GM13976 (cell line): ENCODE measurements around the gene GRID1.

ENCODE experiments used
- DNase-seq: peaks from one replicate; pipeline ENCODE4 v3.0.0; 2012; ENCODE audit warnings: low spot score
- CTCF ChIP-seq: IDR thresholded peaks from 2 replicates; pipeline ENCODE4 v1.5.1; 2012; ENCODE audit warnings: borderline replicate concordance, mild to moderate bottlenecking; ENCODE audit not compliant: insufficient read depth; ENCODE audit errors: extremely low read depth, missing control alignments, control extremely low read depth
- in situ Hi-C: fragments of 300-500 bp; cut with MboI; formaldehyde crosslinking; loops from one replicate; pipeline ENCODE4 v1.12.0; 2022; ENCODE audit warnings: low sequenced_read_pairs, mixed read lengths, inconsistent platforms; ENCODE audit not compliant: unreplicated experiment

Gene GRID1

GRCh38 chr10:86348321-86349210 is 18.0 kb downstream of the GRID1 start:
- in situ Hi-C loops: no loop called here
- no peak for DNase-seq
- TF ChIP-seq CTCF: no peak

DNA sequence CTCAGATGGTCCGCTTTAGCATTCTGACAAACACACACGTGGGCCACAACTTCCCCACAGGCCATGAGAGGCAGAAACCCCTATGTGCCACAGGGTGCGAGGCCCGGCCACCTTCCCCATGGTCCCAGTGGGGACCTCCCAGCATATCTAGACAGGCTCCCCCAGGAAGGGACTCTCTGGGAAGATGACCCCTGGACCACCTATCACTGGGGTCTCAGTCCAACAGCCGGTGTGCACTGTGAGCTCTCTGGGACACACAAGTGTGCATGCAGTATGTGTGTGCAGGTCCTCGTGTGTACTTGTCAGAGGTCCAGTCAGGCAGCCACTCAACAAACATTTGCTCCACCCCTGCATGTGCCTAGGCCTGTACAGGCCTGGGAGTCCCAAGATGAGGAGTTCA is 18.7 kb downstream of the GRID1 start:
- TF ChIP-seq CTCF: no peak
- DNase-seq: no peak
- in situ Hi-C loops: no loop called here

DNA sequence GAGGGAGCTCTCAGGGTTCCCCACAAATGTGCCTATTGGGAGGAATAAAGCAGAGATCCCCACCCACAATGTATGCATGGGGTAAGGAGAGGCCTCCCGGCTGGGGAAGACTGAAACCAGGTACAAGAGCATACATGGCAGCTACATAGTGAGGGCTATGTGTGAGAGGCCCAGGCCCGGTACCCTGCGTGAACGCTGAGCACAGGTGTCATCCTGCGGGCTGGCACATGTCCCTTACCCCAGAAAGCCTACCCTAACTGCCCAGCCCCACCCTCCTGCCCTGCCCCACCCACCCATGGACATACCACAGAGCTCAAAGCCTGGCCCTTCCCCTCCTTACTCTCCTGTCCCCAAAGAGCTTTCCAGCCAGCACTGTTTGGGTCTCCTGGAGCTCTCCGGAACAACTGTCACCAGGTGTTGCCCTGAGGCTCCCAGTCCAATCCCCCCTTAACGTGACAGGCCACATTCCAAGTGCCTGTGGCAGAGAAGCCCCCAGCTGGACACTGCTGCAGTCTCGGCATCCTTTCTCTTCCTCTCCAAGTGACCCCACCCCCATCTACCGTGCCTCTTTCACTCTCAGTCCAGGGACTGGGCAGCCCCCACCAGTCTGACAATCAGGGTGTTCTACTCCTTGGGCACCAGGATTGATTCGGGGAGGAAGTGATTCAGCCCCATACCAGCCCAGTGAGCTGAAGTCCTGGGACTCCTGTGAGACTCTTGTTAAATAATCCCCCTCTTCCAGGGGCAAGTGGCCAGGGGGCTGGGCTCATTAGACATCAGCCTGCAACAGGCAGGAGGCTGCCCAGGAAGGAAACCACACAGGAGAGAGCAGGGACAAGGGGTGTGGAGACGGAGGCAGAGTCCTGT is 19.6 kb downstream of the GRID1 start:
- TF ChIP-seq CTCF: no peak
- in situ Hi-C loops: no loop called here
- no peak for DNase-seq

GRCh38 chr10:86345859-86346798 is 20.5 kb downstream of the GRID1 start:
- in situ Hi-C loops: no loop called here
- TF ChIP-seq CTCF: no peak
- DNase-seq: no peak

DNA sequence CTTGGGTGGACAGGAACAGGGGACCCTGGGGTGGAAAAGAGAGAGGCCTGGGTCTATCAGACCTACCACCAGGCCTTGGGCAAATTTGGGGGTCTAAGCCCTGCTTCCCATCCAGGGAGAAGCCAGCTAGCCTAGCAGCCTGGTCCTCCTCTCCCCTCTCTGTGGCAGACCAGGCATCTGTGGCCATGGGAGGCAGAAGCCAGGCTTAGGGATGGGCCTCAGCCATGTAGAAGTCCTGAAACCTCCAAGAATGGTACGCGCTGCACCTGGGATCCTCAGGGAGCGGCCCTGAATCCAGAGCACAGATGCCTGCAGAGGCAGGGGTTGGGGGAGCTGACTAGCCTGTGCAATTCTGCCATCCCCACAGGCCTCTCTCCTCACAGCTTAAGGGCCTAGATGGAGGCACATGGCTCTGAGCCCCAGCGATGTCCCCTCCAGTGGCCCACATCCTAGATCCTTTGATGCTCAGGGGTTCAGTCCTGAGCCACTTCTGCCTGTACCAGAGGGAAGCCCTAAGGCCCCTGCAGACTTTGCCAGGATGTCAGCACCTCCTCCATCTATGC is 21.2 kb downstream of the GRID1 start:
- in situ Hi-C loops: no loop called here
- no peak for TF ChIP-seq CTCF
- no peak for DNase-seq

DNA sequence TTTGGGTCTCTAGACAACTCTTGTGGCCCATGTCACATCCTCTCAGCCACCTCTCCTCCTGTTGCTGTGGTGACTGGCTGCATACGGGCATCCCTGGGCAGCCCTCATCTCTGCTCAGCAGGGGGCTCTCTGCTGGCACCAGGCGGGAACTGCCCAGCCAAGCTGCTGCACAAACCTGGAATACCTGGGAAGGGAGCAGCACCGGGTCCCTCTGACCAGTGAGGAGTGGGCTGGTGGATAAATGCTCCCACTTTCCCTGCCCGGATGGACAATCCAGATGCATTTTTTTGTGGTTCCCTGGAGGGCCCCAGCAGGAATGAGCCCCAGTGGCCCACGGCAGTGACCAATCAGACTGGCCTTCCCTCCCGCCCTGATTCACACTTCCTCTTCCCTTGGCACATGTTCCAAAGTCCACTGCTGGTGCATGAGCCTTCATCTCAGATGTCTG is 21.9 kb downstream of the GRID1 start:
- in situ Hi-C loops: no loop called here
- no peak for TF ChIP-seq CTCF
- no peak for DNase-seq
